B cell (primary cell): ENCODE data around the gene MT1A. TPM values are rescaled to one million over a fixed set of nuclear protein-coding genes. Genes with fewer than 3 reads are reported as not detected.

Experiments used
- ATAC-seq: fragments of 200-7000 bp; cut with Tn5 transposase; one replicate; pipeline ENCODE4 v1.10.0; 2021; ENCODE audit warnings: low read depth, mild to moderate bottlenecking, moderate number of reproducible peaks, moderate library complexity
- CTCF ChIA-PET: fragments of 350-600 bp; sonication (Branson Sonifier 250); formaldehyde crosslinking; loops from one replicate; lab custom pipeline; 2021; ENCODE audit warnings: antibody characterized with exemption, inconsistent platforms; lab: Charles Lee
- POLR2A ChIA-PET: fragments of 350-600 bp; sonication (Branson Sonifier 250); formaldehyde crosslinking; loops from one replicate; lab custom pipeline; 2021; ENCODE audit warnings: antibody characterized with exemption; lab: Charles Lee
- DNase-seq: peaks from one replicate; pipeline ENCODE4 v3.0.0; 2013
- H2AFZ ChIP-seq: 2 replicates; pipeline ENCODE4 v1.6.1; 2012; ENCODE audit warnings: mild to moderate bottlenecking, low read depth, low read length; ENCODE audit not compliant: insufficient read depth, poor library complexity, severe bottlenecking
- H3K27ac ChIP-seq, 2 donors: 1 replicate in 1 of 2; 2 replicates in 1 of 2; pipeline ENCODE4 v1.5.1; 2012 to 2013; ENCODE audit warnings: low read length in 2 of 2, mild to moderate bottlenecking in 2 of 2, moderate library complexity in 1 of 2
- H3K27me3 ChIP-seq, 4 experiments: fragments of 200-600 bp in 1 of 4; sonication (generic) in 1 of 4; replicated peaks in 1 of 4; 1 replicate in 2 of 4; 2 replicates in 2 of 4; pipeline versions ENCODE4 v1.6.1 to v1.7.0; 2013 to 2016; ENCODE audit warnings: low read length in 3 of 4, mild to moderate bottlenecking in 2 of 4, mixed read lengths in 1 of 4, moderate library complexity in 1 of 4; ENCODE audit not compliant: insufficient read depth in 4 of 4, control insufficient read depth in 3 of 4; ENCODE audit errors: control extremely low read depth in 1 of 4
- H3K36me3 ChIP-seq, 2 experiments: replicated peaks in 1 of 2; 1 replicate in 1 of 2; 2 replicates in 1 of 2; pipeline versions ENCODE4 v1.6.1 to v1.7.1; 2013; ENCODE audit warnings: low read length in 1 of 2; ENCODE audit not compliant: insufficient read depth in 2 of 2, control insufficient read depth in 1 of 2; ENCODE audit errors: control extremely low read depth in 1 of 2, extremely low read depth in 1 of 2
- H3K4me1 ChIP-seq, 2 donors: fragments of 200-600 bp in 1 of 2; sonication (generic) in 1 of 2; 1 replicate in 1 of 2; 2 replicates in 1 of 2; pipeline versions ENCODE4 v1.5.1 to v1.6.1; 2013 to 2017; ENCODE audit warnings: low read length in 2 of 2; ENCODE audit not compliant: control insufficient read depth in 2 of 2, insufficient read depth in 2 of 2
- H3K4me2 ChIP-seq: replicated peaks from 2 replicates; pipeline ENCODE3; 2012; ENCODE audit warnings: mild to moderate bottlenecking, low read depth, low read length; ENCODE audit not compliant: poor library complexity, severe bottlenecking
- H3K4me3 ChIP-seq, 5 experiments: fragments of 200-600 bp in 1 of 5; sonication (generic) in 1 of 5; 1 replicate in 3 of 5; 2 replicates in 2 of 5; pipeline versions ENCODE4 v1.5.1 to v1.7.0; 2011 to 2016; ENCODE audit warnings: low read length in 4 of 5, mild to moderate bottlenecking in 4 of 5, low read depth in 2 of 5, control low read depth in 1 of 5, moderate library complexity in 1 of 5; ENCODE audit not compliant: insufficient read depth in 1 of 5; ENCODE audit errors: control extremely low read depth in 1 of 5, extremely low read depth in 1 of 5
- H3K79me2 ChIP-seq: fragments of 200-600 bp; sonication (generic); one replicate; pipeline ENCODE4 v1.6.0; 2016; ENCODE audit warnings: low read length; ENCODE audit not compliant: control insufficient read depth, insufficient read depth
- H3K9ac ChIP-seq: fragments of 200-600 bp; sonication (generic); 2 replicates; pipeline ENCODE4 v1.6.1; 2017; ENCODE audit warnings: mild to moderate bottlenecking, low read length, moderate library complexity
- H3K9me3 ChIP-seq, 3 donors: one replicate each; pipeline versions ENCODE4 v1.6.1 to v1.7.1; 2013; ENCODE audit warnings: low read length in 2 of 3; ENCODE audit not compliant: control insufficient read depth in 2 of 3, insufficient read depth in 1 of 3; ENCODE audit errors: control extremely low read depth in 1 of 3
- H4K20me1 ChIP-seq: 2 replicates; pipeline ENCODE4 v1.6.0; 2012; ENCODE audit warnings: mild to moderate bottlenecking, low read length; ENCODE audit not compliant: insufficient read depth, control insufficient read depth, poor library complexity, severe bottlenecking
- H3K27ac Mint-ChIP-seq: one replicate; pipeline ENCODE4 v1.8.0; 2021; ENCODE audit warnings: mixed read lengths
- H3K27me3 Mint-ChIP-seq: one replicate; pipeline ENCODE4 v1.8.0; 2021; ENCODE audit warnings: mixed read lengths
- H3K4me1 Mint-ChIP-seq: one replicate; pipeline ENCODE4 v1.8.0; 2021; ENCODE audit warnings: mixed read lengths
- H3K4me3 Mint-ChIP-seq: one replicate; pipeline ENCODE4 v1.8.0; 2021; ENCODE audit warnings: mixed read lengths
- H3K9me3 Mint-ChIP-seq: one replicate; pipeline ENCODE4 v1.8.0; 2022; ENCODE audit warnings: mixed read lengths; ENCODE audit not compliant: insufficient read depth
- CTCF ChIP-seq: fragments of 200-600 bp; IDR thresholded peaks from one replicate; pipeline ENCODE4 v1.8.0; 2022; ENCODE audit warnings: antibody characterized with exemption, mild to moderate bottlenecking
- EZH2 ChIP-seq: IDR thresholded peaks from 2 replicates; pipeline ENCODE4 v1.6.1; 2012; ENCODE audit warnings: borderline replicate concordance, low read depth, mild to moderate bottlenecking, moderate library complexity, low read length; ENCODE audit not compliant: insufficient read depth, poor library complexity, severe bottlenecking
- WGBS: methylation state at CpG from one replicate; pipeline ENCODE4 v1.1.5; 2013; ENCODE audit warnings: missing lambda C conversion rate; ENCODE audit not compliant: insufficient coverage; 5-methylcytosine and 5-hydroxymethylcytosine counted together
- intact Hi-C: fragments of 100-400 bp; cut with micrococcal nuclease; formaldehyde crosslinking; loops from one replicate; pipeline ENCODE4 v1.10.0; 2022
- polyA plus RNA-seq: library from polyadenylated mRNA; depleted of rRNA; stranded (reverse); fragments of >200 nt; gene quantifications from 2 replicates; pipeline ENCODE4 v1.2.3, GENCODE V29; 2012
- total RNA-seq, 2 donors: library from RNA; stranded (reverse); fragments of 120-200 nt in 1 of 2; gene quantifications; 1 replicate in 1 of 2; 2 replicates in 1 of 2; pipeline versions ENCODE4 v1.2.3 to v1.2.4, GENCODE V29; 2013 to 2022

MT1A gene
- total and polyA plus RNA-seq, 2 donors (not counting 1 experiment from before 2014, with no cell fraction given) = not detected

- Histone ChIP-seq H4K20me1 (no peaks in the 10 kb centered on the region), H3K9ac (no peak overlapping the region), H3K27ac (no peak overlapping the region), H3K4me3 (no peak overlapping the region), H3K9me3 (no peaks in the 10 kb centered on the region), H3K4me1 (peaks cover 4 to 17% of the 10 kb centered on the region in 2 donors), H3K36me3 (no peaks in the 10 kb centered on the region), H3K27me3 (peaks cover 0 to 41% (median 13%) of the 10 kb centered on the region in 4 experiments), H2AFZ (no peak overlapping the region), H3K79me2 (no peaks in the 10 kb centered on the region), H3K4me2 (no peak overlapping the region)
- intact Hi-C loops = no loop called here
- WGBS = 90% methylated on average over 2 of the region's 2 CpGs
- ChIA-PET CTCF (no interaction called here), POLR2A (no interaction called here)
- ATAC-seq = no peak
- no peaks in the 10 kb centered on the region for H3K9me3 Mint-ChIP-seq
- TF ChIP-seq CTCF (no peak), EZH2 (no peak)
- DNase-seq = no peak
- H3K4me3 Mint-ChIP-seq = no peak overlapping the region
- H3K27me3 Mint-ChIP-seq = peaks cover 42% of the 10 kb centered on the region
- peaks cover 12% of the 10 kb centered on the region for H3K4me1 Mint-ChIP-seq
- H3K27ac Mint-ChIP-seq = no peak overlapping the region
These were observed 10.8 kb downstream of the MT1A start for GRCh38 chr16:56649271-56649670.

- H3K27ac ChIP-seq = no peak overlapping the region
- POLR2A ChIA-PET = no interaction called here
- no peak overlapping the region for H3K4me3 ChIP-seq
- ATAC-seq (no peak), DNase-seq (no peak)
- intact Hi-C loops = no loop called here
- H3K4me2 ChIP-seq = no peak overlapping the region
- H3K27me3 ChIP-seq = peaks cover 0 to 36% (median 13%) of the 10 kb centered on the region in 4 experiments
- no CpG with 5 or more reads among the region's 3 CpGs for WGBS
- H2AFZ ChIP-seq = no peak overlapping the region
- no peaks in the 10 kb centered on the region for H3K36me3 ChIP-seq
- no peaks in the 10 kb centered on the region for H4K20me1 ChIP-seq
- H3K9me3 ChIP-seq = no peaks in the 10 kb centered on the region
- TF ChIP-seq CTCF = no peak
- no peak for TF ChIP-seq EZH2
- H3K9ac ChIP-seq = no peak overlapping the region
- Mint-ChIP-seq H3K27ac (no peak overlapping the region), H3K4me3 (no peak overlapping the region), H3K27me3 (peaks cover 37% of the 10 kb centered on the region), H3K9me3 (no peaks in the 10 kb centered on the region), H3K4me1 (peaks cover 13% of the 10 kb centered on the region)
- H3K79me2 ChIP-seq = no peaks in the 10 kb centered on the region
- CTCF ChIA-PET = no interaction called here
- H3K4me1 ChIP-seq = peaks cover 4 to 19% of the 10 kb centered on the region in 2 donors
These were observed 11.4 kb downstream of the MT1A start for GRCh38 chr16:56649820-56650219.
